NCI-H2107 treated with DMSO at 0.1 percent for 48 hours (cell line): ENCODE data around the gene PARD3.
"Not testable (repeated sequence)": the region's sequence is repeated elsewhere in the genome, so short reads cannot be mapped to it uniquely, and the experiment has no call there.

Experiments
- DNase-seq: peaks from one replicate; lab custom pipeline; 2025; ENCODE audit not compliant: unreplicated experiment; lab: John Stamatoyannopoulos, UW

The PARD3 gene

DNA sequence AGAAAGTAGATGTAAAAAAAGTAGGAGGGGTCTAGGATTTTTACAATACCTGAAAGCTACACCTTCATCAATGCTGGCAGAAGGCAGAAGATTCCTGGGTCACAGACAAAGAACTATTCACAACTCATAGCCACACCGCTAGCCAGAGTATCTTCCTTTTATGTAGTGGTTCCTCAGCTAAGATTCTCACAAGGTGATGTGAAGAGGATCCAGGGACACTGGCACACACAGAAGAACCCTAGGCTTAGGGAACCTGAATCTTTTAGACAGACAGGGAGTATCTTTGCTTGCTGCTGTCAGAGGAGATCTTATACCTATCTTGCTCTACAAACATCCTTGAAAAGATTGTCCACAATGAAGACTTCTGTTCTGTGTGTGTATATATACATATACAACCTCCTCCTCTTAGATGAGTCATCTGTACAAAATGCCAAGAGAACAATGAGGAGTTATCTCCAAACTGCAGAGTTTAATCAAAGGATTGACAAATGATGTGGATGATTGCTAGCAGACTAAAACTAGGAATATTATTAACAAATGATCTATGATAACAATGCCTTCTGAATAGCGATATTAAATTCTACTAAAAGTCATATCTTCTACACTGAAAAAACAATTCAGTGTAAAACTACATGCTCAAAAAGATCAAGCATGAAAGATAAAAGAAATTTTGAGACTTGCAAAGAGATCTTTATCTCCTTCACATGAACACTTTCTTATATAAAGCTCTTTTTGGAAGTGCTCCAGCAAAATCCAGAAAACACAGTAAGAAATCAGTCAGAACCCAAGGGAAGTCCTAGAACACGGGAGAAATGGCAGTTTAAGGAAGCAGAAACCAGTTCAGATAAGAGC is 409.3 kb downstream of the PARD3 start:
- DNase-seq = no peak

DNA sequence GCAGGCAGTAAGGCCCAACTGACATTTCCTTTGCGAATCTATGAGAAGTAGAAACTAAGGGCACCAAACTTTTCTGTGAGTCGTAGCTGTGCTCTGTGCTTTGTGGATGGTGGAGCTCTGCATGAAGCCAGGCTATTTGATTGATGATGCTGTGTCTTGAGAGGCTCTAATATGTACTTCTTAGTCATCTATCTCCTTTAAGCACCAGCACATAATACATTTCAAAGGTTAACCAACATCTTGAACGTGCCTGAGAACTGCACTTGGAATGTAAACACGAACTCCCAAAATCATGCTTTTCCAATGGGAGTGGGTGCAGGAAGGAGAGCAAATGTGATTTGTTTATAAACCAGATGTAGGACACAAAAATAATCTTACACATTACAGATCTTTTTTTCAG is 411.6 kb downstream of the PARD3 start:
- DNase-seq = no peak

DNA sequence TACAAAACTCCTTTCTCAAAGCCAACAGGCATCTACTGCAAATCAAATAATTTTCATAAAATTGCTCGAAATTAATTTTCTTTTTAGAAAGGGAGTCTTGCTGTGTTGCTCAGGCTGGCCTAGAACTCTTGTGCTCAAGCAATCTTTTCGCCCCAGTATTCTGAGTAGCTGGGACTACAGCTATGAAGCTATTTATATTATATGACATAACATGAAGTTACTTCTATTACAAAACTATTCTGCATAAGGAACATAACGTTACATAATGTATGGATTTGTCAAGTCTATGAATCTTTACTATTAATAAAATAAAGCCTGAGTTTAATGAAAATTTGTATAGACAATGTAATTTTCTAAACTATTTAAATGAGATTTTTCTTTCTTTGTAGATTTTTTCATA is 415.0 kb downstream of the PARD3 start:
- no peak for DNase-seq

- DNase-seq = no peak
Observed at GRCh38 chr10:34399013-34399412, 416.1 kb downstream of the PARD3 start.

GRCh38 chr10:34397324-34397723 is 417.8 kb downstream of the PARD3 start:
- no peak for DNase-seq

DNA sequence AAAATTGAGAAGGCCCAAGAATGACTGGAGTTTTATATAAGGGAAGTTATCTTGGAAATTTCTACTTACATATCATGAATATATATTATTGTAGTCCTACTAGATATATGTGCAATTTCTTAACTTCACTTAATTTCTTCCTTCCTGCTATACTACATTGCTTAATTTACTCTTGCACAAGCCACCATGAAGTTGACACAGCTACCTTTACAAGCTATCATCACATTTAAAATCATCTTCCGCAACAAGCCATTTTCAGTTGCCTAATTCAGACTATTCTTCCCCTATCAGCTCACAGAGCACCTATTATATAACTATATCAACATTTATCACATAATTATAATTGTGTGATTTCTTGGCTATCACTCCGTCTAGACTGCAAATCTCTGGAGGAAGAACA is 418.4 kb downstream of the PARD3 start:
- DNase-seq = no peak

- no peak for DNase-seq
Observed at GRCh38 chr10:34392641-34393170, 422.4 kb downstream of the PARD3 start.

DNA sequence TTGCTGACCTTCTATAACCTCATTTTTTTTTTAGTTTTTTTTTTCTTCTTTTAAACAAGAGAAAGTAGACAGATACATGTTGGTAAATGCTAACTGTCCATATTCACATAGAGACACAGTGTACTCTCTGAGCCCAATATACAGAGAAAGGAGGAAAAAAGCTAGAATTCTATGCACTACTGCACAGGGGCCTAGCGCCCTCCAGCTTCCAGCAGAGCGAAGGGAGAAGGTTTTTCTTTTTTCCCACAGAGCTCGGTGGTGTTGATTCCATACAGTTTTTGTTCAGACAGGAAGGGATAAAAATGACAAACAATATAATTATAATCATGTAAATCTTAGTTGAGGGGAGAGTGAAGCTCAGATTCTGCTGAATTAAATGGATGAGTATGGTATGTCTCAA is 423.9 kb downstream of the PARD3 start:
- not testable (repeated sequence) for DNase-seq

GRCh38 chr10:34389801-34390200 is 425.3 kb downstream of the PARD3 start:
- no peak for DNase-seq

GRCh38 chr10:34386921-34387320 is 428.2 kb downstream of the PARD3 start:
- DNase-seq = no peak

- no peak for DNase-seq
Observed at GRCh38 chr10:34384372-34384771, 430.7 kb downstream of the PARD3 start.

GRCh38 chr10:34382626-34383025 is 432.5 kb downstream of the PARD3 start:
- DNase-seq = no peak

- DNase-seq = no peak
Observed at GRCh38 chr10:34380856-34381255, 434.2 kb downstream of the PARD3 start.

DNA sequence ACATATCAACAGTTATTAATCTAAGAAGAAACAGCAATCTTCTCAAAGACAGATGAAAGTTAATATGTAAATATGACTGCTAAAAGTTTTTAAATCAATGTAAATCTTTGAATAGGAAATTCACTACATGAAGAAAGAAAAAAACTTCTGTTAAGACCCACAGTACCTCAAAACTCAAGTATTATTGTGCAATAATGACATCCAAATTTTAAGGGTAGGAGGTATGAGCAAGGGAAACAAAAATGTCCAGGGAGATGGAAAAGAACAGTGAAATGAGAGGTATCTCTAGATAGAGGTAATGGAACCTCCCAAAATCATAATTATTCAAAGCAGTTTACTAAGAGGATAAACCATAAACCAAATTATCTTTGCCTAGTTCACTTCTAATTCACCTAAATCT is 436.8 kb downstream of the PARD3 start:
- DNase-seq = no peak

DNA sequence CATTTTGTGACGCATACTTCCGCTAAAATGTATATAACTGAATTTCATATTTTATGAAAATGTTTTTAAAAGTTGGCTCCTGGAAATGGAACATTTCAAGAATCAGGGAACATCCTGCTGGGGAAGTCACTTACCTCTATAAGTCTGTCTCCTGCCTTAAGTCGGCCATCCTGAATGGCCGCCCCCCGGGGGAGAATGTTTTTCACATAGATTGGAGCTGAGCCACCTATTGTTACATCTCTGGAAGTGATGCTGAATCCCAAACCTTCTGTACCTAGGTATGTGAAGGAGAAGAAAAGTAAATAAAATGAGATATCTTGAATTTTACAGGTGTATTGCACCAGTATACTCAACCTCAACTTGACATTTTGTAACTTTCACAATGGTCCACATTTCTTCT is 437.3 kb downstream of the PARD3 start:
- DNase-seq = no peak

GRCh38 chr10:34374356-34375045 is 440.6 kb downstream of the PARD3 start:
- DNase-seq = no peak

DNA sequence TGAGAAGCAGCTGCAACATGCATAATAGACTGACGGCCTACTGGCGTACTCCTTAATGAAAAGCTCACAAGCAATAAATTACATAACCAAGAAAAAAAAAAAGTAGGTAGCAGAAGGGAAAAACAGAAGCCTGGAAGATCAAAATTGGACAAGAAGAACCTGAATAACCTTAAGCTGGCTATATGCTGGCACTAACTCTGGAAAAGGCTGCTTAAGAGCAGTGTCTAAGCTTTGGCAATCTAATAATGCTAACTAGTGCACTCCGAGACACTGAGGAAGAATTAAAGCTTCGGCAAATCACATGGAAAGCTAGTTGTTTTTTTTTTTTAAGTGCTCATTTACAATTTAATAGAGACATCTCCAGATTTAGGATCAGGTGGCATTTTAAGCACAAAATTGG is 441.9 kb downstream of the PARD3 start:
- DNase-seq = no peak

GRCh38 chr10:34372509-34372908 is 442.6 kb downstream of the PARD3 start:
- DNase-seq = no peak

- DNase-seq = no peak
Observed at GRCh38 chr10:34370126-34370525, 445.0 kb downstream of the PARD3 start.

- DNase-seq = no peak
Observed at GRCh38 chr10:34369120-34369519, 446.0 kb downstream of the PARD3 start.

- no peak for DNase-seq
Observed at GRCh38 chr10:34364253-34365037, 450.7 kb downstream of the PARD3 start.
